H1 (cell line): ENCODE measurements around the gene AFTPH. TPM values are rescaled to one million over a fixed set of nuclear protein-coding genes. Genes with fewer than 3 reads are reported as not detected.

Experiments used
- CBX5 ChIP-seq: fragments of 300-800, 300-1000 bp; sonication (generic); IDR thresholded peaks from 2 replicates; pipeline ENCODE4 v1.7.1; 2016; ENCODE audit warnings: antibody characterized with exemption, low read length, low read depth
- NRF1 ChIP-seq: IDR thresholded peaks from 2 replicates; pipeline ENCODE4 v1.6.1; 2011; ENCODE audit warnings: mild to moderate bottlenecking, low read depth, low read length, improper control_type of control experiment
- SP1 ChIP-seq: IDR thresholded peaks from 2 replicates; pipeline ENCODE4 v1.6.1; 2011; ENCODE audit warnings: low read depth, low read length
- SP4 ChIP-seq: IDR thresholded peaks from 2 replicates; pipeline ENCODE4 v1.6.1; 2012; ENCODE audit warnings: low read length, inconsistent platforms
- TAF1 ChIP-seq: IDR thresholded peaks from 2 replicates; pipeline ENCODE4 v1.6.1; 2011; ENCODE audit warnings: mild to moderate bottlenecking, low read depth, low read length
- polyA plus RNA-seq, 7 experiments: library from polyadenylated mRNA; depleted of rRNA in 3 of 7; stranded (reverse) in 5 of 7; unstranded in 2 of 7; fragments of >200 nt in 5 of 7; fragments of 200-250 nt in 2 of 7; gene quantifications; 1 replicate in 5 of 7; 2 replicates in 1 of 7; 4 replicates in 1 of 7; pipeline versions ENCODE4 v1.2.1 to v1.2.3, GENCODE V29; 2011 to 2013; ENCODE audit warnings: missing spikeins in 2 of 7, mixed read lengths in 2 of 7
- total RNA-seq: library from RNA; stranded (reverse); fragmentation: NEBNext Ultra II Directional; extraction: Animal tissue kit (Norgen Biotek cat#: 25700); gene quantifications from 2 replicates; pipeline ENCODE4 v1.2.1, GENCODE V29; 2021

AFTPH gene
- total and polyA plus RNA-seq, 2 of the 8 experiments (the other 6 are each of a cell fraction or from before 2014, with no cell fraction given) = 7.3 to 15.0 TPM

GRCh38 chr2:64632835-64633819 lies 109.0 kb downstream of the AFTPH start (continued):
- TF ChIP-seq TAF1 = no peak
- no peak for TF ChIP-seq SP4
- TF ChIP-seq CBX5 = no peak
- TF ChIP-seq NRF1 = no peak
- TF ChIP-seq SP1 = no peak
